Measurements from ENCODE around the gene BFSP1.

The BFSP1 gene

DNA sequence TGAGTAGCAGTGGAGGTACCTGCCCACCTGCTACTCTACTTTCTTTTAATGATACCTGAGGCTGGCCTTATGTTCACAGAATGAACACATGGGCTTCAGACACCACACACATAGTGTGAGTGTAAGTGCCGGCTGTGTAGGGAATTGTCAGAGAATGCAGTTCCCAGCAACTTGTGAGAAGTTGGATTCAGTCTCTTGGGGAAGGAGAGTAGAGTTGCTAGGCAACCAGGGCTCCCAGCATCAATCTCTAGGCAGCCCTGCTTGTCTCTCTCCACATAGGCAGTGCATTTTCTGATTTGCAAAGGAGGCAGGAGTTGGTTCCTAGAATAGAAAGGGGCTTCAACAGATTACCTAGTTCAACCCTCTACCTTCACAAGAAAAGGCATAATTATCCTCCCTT lies 74.1 kb downstream of the BFSP1 start:
- TF ChIP-seq, protein P1, sequence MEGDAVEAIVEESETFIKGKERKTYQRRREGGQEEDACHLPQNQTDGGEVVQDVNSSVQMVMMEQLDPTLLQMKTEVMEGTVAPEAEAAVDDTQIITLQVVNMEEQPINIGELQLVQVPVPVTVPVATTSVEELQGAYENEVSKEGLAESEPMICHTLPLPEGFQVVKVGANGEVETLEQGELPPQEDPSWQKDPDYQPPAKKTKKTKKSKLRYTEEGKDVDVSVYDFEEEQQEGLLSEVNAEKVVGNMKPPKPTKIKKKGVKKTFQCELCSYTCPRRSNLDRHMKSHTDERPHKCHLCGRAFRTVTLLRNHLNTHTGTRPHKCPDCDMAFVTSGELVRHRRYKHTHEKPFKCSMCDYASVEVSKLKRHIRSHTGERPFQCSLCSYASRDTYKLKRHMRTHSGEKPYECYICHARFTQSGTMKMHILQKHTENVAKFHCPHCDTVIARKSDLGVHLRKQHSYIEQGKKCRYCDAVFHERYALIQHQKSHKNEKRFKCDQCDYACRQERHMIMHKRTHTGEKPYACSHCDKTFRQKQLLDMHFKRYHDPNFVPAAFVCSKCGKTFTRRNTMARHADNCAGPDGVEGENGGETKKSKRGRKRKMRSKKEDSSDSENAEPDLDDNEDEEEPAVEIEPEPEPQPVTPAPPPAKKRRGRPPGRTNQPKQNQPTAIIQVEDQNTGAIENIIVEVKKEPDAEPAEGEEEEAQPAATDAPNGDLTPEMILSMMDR (IDR thresholded peaks at IDR 0.05; ENCODE audit: insufficient read depth, missing control alignments): no peak
- no peak for DNase-seq (ENCODE audit: insufficient read length, low spot score)
- no peak for FAIRE-seq

DNA sequence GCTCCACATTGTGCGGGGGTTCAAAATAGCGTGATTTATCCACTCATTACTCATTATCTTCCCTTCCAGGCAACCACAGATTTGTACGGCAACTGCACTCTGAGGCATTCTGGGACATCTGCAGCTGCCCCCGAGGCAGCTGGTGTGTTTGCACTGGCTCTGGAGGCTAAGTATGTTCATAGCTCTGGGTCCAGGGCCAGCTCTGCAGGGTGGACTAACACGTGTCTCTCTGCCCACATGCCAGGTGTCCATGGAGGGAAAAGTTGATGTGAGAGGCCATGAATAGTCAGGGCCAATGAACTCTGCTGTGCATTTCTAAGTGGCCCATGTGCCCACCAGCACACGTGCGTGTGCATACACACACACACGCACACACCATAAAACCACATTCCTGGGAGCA lies 74.9 kb downstream of the BFSP1 start:
- DNase-seq (ENCODE audit: insufficient read length, low spot score) (no peak), FAIRE-seq (no peak)
- TF ChIP-seq, protein P1 (IDR thresholded peaks at IDR 0.05; ENCODE audit: insufficient read depth, missing control alignments): no peak

DNA sequence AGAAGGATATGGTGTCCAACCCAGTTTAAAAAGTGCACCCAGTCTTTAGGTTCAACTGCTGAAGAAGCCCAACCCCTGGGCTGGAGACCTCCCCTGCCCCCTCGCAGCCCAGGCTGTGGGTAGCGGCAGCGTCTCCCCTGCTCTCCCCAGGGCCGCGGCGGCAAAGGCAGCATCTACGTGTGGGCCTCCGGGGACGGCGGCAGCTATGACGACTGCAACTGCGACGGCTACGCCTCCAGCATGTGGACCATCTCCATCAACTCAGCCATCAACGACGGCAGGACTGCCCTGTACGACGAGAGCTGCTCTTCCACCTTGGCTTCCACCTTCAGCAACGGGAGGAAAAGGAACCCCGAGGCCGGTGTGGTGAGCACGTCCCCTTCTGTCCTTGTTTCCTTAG lies 77.6 kb downstream of the BFSP1 start:
- TF ChIP-seq, protein P1 (IDR thresholded peaks at IDR 0.05; ENCODE audit: insufficient read depth, missing control alignments): no peak
- DNase-seq (ENCODE audit: insufficient read length, low spot score) (no peak), FAIRE-seq (no peak)

DNA sequence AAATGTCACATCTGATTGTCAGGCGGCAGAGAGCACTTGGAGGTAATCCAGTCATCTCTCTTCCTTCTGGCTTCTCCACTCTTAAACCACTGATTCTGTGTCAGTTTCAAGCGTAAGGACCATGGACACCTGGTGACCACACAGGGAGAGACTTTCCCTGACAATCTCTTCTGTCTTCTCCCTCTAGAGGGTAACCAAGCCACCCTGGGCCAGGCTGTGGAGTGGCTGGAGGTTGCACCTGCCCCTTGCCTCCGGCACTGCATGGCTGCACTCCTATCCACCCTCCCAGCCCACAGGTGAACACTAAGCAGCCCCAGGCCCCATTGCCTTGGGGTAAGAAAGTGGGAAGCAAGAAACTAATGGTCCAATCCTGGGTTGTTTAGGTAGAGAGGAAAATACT lies 78.7 kb downstream of the BFSP1 start:
- no peak for FAIRE-seq
- no peak for DNase-seq (ENCODE audit: insufficient read length, low spot score)
- TF ChIP-seq, protein P1 (IDR thresholded peaks at IDR 0.05; ENCODE audit: insufficient read depth, missing control alignments): no peak

DNA sequence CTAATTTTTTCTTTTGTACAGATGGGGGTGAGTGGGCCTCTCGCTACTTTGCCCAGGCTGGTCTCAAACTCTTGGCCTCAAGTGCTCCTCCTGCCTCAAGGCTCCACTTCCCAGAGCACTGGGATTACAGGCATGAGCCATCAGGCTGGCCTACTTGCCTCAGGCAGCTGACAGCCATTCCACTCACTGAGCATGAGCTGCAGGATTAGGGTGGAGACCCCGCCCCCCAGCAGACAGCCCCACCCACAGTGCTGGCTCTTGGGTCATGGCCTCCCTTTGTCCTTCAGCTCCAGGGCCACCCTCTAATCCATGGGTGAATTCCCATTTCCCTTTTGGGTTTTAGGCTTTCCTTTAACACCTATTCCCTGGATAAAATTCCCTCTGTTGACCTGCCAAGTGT lies 82.1 kb downstream of the BFSP1 start:
- no peak for FAIRE-seq
- TF ChIP-seq, protein P1 (IDR thresholded peaks at IDR 0.05; ENCODE audit: insufficient read depth, missing control alignments): no peak
- DNase-seq (ENCODE audit: insufficient read length, low spot score): no peak

DNA sequence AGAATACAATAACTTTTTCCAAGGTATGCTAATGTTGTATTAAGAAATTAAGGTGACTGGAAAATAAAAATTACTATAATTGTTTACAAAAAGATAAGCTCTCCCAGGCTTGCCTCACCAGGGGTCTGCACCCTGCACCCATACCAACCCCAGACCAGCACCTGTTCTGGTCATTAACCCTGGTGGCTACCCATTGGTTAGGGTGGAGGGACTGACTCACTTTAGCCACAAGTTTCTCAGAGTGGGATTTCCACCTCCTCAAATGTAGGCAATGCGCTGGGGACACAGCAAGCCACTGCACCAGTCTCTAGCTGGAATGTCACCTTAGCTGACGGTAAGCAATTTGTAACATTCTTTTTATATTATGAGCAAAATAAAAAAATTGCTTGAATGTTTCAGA lies 83.1 kb downstream of the BFSP1 start:
- FAIRE-seq: no peak
- no peak for DNase-seq (ENCODE audit: insufficient read length, low spot score)
- TF ChIP-seq, protein P1 (IDR thresholded peaks at IDR 0.05; ENCODE audit: insufficient read depth, missing control alignments): no peak

DNA sequence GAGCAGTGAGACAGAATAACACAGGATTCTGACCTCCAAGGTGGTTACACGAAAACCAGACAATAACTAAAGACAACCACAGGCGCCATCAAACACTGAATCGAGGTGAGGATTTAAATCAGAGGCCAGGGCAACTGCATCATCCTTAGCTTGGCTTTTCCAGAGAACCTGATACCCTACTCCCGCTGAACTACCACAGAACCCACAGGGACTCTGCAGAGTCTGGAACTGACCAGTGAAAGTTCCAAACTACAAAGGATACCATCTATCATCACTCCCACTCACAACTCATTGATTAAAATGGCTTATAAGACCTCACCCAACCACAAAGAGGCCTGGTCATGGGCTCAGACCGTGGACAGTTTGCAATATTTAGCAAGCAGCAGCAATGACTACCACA lies 85.0 kb downstream of the BFSP1 start:
- TF ChIP-seq, protein P1 (IDR thresholded peaks at IDR 0.05; ENCODE audit: insufficient read depth, missing control alignments): no peak
- FAIRE-seq (no peak), DNase-seq (ENCODE audit: insufficient read length, low spot score) (no peak)
